Fibroblast of skin of abdomen (primary cell): ENCODE measurements around the gene CEACAM5. TPM values are rescaled to one million over a fixed set of nuclear protein-coding genes. Genes with fewer than 3 reads are reported as not detected.

Experiments
- DNase-seq: peaks from one replicate; pipeline ENCODE4 v3.0.0-alpha.2; 2013
- polyA plus RNA-seq, 2 experiments: library from polyadenylated mRNA; unstranded; fragments of 120-200 nt; gene quantifications; one replicate each; pipeline ENCODE4 v1.2.1, GENCODE V29; 2013; ENCODE audit not compliant: insufficient read length in 2 of 2

Gene CEACAM5
- polyA plus RNA-seq (2013, experiment 1 of 2; ENCODE audit: insufficient read length): not detected
- polyA plus RNA-seq (2013, experiment 2 of 2; ENCODE audit: insufficient read length): not detected

GRCh38 chr19:41708481-41708880, at the start of gene CEACAM5:
Gene CEACAM5 (plus strand): TSS chr19:41708626. CDS start chr19:41708732, 106 bp downstream.
- no peak for DNase-seq

- DNase-seq: no peak
Measured at GRCh38 chr19:41666075-41666474, 42.4 kb upstream of the CEACAM5 start.

- DNase-seq: no peak
Measured at GRCh38 chr19:41668315-41668714, 40.1 kb upstream of the CEACAM5 start.

GRCh38 chr19:41670755-41671154, 37.7 kb upstream of the CEACAM5 start:
- DNase-seq: no peak

- DNase-seq: no peak
Measured at GRCh38 chr19:41671486-41671885, 36.9 kb upstream of the CEACAM5 start.

- DNase-seq: no peak
Measured at GRCh38 chr19:41682437-41682836, 26.0 kb upstream of the CEACAM5 start.

GRCh38 chr19:41687419-41687818, 21.0 kb upstream of the CEACAM5 start:
- DNase-seq: no peak

- no peak for DNase-seq
Measured at GRCh38 chr19:41688098-41688497, 20.3 kb upstream of the CEACAM5 start, which contains the start of gene CEACAM7. Gene CEACAM7 (minus strand): TSS chr19:41688270. CDS start chr19:41688165, 105 bp downstream.

- DNase-seq: no peak
Measured at GRCh38 chr19:41688687-41689086, 19.7 kb upstream of the CEACAM5 start.

- DNase-seq: no peak
Measured at GRCh38 chr19:41689993-41690800, 18.2 kb upstream of the CEACAM5 start.

- no peak for DNase-seq
Measured at GRCh38 chr19:41690801-41691065, 17.7 kb upstream of the CEACAM5 start.

- DNase-seq: no peak
Measured at GRCh38 chr19:41691268-41691970, 17.0 kb upstream of the CEACAM5 start.

- no peak for DNase-seq
Measured at GRCh38 chr19:41694196-41694595, 14.2 kb upstream of the CEACAM5 start.

GRCh38 chr19:41694831-41695635, 13.4 kb upstream of the CEACAM5 start:
- DNase-seq: no peak

GRCh38 chr19:41695745-41696144, 12.7 kb upstream of the CEACAM5 start:
- no peak for DNase-seq

GRCh38 chr19:41696402-41697197, 11.8 kb upstream of the CEACAM5 start:
- DNase-seq: no peak

- DNase-seq: no peak
Measured at GRCh38 chr19:41697198-41697855, 11.1 kb upstream of the CEACAM5 start.

GRCh38 chr19:41698746-41699230, 9.6 kb upstream of the CEACAM5 start:
- no peak for DNase-seq

- DNase-seq: no peak
Measured at GRCh38 chr19:41699231-41699967, 9.0 kb upstream of the CEACAM5 start.

- DNase-seq: no peak
Measured at GRCh38 chr19:41699968-41700323, 8.5 kb upstream of the CEACAM5 start.
